Psoas muscle (tissue), 8 donors: ENCODE measurements around the gene DAZL. TPM values are rescaled to one million over a fixed set of nuclear protein-coding genes. Genes with fewer than 3 reads are reported as not detected.

Experiments
- ATAC-seq, 4 donors: fragments of 200-7000 bp; cut with Tn5 transposase; one replicate each; pipeline ENCODE4 v1.9.1; 2020; ENCODE audit warnings: moderate library complexity in 3 of 4, mild to moderate bottlenecking in 2 of 4
- DNase-seq, 2 donors: peaks; one replicate each; pipeline ENCODE4 v3.0.0-alpha.2; 2020
- H3K27ac ChIP-seq: fragments of 200-600 bp; one replicate; pipeline ENCODE4 v1.8.0; 2022
- H3K27me3 ChIP-seq, 3 donors: fragments of 200-600 bp in 1 of 3; one replicate each; pipeline versions ENCODE4 v1.6.1 to v1.8.0; 2013 to 2022; ENCODE audit warnings: low read length in 2 of 3, mild to moderate bottlenecking in 2 of 3, moderate library complexity in 1 of 3; ENCODE audit not compliant: insufficient read depth in 3 of 3
- H3K36me3 ChIP-seq, 2 donors: fragments of 200-600 bp in 1 of 2; one replicate each; pipeline versions ENCODE4 v1.6.1 to v1.8.0; 2013 to 2022; ENCODE audit warnings: low read depth in 1 of 2, mild to moderate bottlenecking in 1 of 2, moderate library complexity in 1 of 2; ENCODE audit not compliant: insufficient read depth in 1 of 2
- H3K4me1 ChIP-seq: fragments of 200-600 bp; one replicate; pipeline ENCODE4 v1.8.0; 2022
- H3K4me3 ChIP-seq: fragments of 200-600 bp; one replicate; pipeline ENCODE4 v1.8.0; 2022; ENCODE audit warnings: mild to moderate bottlenecking
- H3K9me3 ChIP-seq: fragments of 200-600 bp; one replicate; pipeline ENCODE4 v1.8.0; 2022
- WGBS, 3 donors: extraction: QIAGEN DNeasy Blood & Tissue Kit; methylation state at CpG; one replicate each; pipeline versions ENCODE4 v1.1.6 to v1.1.7; 2013; 5-methylcytosine and 5-hydroxymethylcytosine counted together
- intact Hi-C, 2 donors: fragments of 100-400 bp; cut with DNase I; formaldehyde crosslinking; loops; one replicate each; pipeline versions ENCODE4 v1.11.0 to v1.14.2; 2022
- polyA plus RNA-seq, 3 donors: library from polyadenylated mRNA; stranded (reverse); fragments of 200-250 nt; gene quantifications; one replicate each; pipeline ENCODE4 v1.2.3, GENCODE V29; 2013
- total RNA-seq, 4 donors: library from RNA; stranded (reverse); fragmentation: NEBNext Ultra II Directional in 2 of 4; extraction: Animal tissue kit (Norgen Biotek cat#: 25700) in 2 of 4; gene quantifications; one replicate each; pipeline versions ENCODE4 v1.2.1 to v1.2.4, GENCODE V29; 2021 to 2023
- TF ChIP-seq, protein P1 (sequence below): fragments of 200-600 bp; IDR thresholded peaks from one replicate; pipeline ENCODE4 v1.8.0; 2022; ENCODE audit warnings: antibody characterized with exemption
- donor health status: healthy with polysubstance abuse.
- donor health status: DM: no; HTN: no; CAD: no; lungs with moderate emphysema.
- donor health status: Bipolar disorder and iron deficiency.
- donor health status: healthy.
- donor health status: DM: yes; HTN: yes; CAD: no.
- donor health status: DM: no; HTN: no; CAD: no.
- donor health status: DM: no; HTN: no; CAD: no.
- donor health status: DM: yes; HTN: yes; CAD: no.

The DAZL gene
- total and polyA plus RNA-seq, 7 donors: not detected

DNA sequence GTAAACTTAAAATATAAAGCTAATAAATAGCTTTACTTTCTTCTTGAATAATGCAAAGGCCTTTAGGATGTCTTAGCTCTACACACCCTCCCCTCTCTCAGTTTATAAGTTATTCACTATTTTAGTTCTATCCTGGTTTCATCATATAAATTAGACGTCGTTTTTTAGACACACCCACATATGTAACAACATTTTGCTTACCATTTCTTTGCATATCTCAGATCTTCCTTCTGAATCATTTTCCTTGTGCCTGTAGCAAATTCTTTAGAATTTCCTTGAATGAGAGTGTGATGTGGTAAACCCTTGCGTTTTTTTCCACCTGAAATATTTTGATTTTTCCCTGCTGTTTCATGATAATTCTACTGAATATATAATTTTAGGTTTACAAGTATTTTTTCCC lies 2.5 kb upstream of the DAZL start:
- H3K4me3 ChIP-seq: no peak overlapping the region
- no peak for DNase-seq
- ATAC-seq: no peak
- H3K27me3 ChIP-seq: no peaks in the 10 kb centered on the region
- H3K4me1 ChIP-seq: no peaks in the 10 kb centered on the region
- H3K27ac ChIP-seq: no peak overlapping the region
- H3K36me3 ChIP-seq: no peaks in the 10 kb centered on the region
- no peaks in the 10 kb centered on the region for H3K9me3 ChIP-seq
- TF ChIP-seq, protein P1, sequence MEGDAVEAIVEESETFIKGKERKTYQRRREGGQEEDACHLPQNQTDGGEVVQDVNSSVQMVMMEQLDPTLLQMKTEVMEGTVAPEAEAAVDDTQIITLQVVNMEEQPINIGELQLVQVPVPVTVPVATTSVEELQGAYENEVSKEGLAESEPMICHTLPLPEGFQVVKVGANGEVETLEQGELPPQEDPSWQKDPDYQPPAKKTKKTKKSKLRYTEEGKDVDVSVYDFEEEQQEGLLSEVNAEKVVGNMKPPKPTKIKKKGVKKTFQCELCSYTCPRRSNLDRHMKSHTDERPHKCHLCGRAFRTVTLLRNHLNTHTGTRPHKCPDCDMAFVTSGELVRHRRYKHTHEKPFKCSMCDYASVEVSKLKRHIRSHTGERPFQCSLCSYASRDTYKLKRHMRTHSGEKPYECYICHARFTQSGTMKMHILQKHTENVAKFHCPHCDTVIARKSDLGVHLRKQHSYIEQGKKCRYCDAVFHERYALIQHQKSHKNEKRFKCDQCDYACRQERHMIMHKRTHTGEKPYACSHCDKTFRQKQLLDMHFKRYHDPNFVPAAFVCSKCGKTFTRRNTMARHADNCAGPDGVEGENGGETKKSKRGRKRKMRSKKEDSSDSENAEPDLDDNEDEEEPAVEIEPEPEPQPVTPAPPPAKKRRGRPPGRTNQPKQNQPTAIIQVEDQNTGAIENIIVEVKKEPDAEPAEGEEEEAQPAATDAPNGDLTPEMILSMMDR: no peak
- intact Hi-C loops: loop anchor here in 1 of 2 donors (10.0 kb wide), 2 partner anchors 237 to 537 kb away; no protein-coding TSS in a partner anchor
- WGBS, 3 donors: 59 to 70% (median 61%) methylated on average over 3 of the region's 3 CpGs

DNA sequence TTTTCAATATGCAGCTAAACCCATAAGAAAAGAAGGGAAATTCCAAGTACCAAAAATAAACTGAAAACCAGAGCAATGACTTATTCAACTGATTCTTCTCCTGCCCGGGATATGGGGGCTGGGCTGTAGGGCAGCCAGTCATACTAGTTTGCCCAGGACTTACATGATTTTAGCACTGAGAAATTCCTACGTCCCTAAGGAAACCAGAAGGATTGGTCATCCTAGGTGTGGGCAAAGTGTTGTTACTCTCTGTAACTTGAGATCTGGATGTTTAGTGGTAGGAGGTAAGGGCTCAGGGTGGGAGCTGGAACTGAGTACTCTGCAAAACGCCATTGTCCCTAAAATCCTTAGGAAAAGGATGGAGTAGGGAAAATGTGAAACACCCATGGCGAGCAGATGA lies 1.2 kb upstream of the DAZL start:
- WGBS, 3 donors: 76 to 85% (median 78%) methylated on average over 4 of the region's 4 CpGs
- TF ChIP-seq, protein P1: no peak
- Histone ChIP-seq H3K27me3 (no peaks in the 10 kb centered on the region), H3K4me3 (no peak overlapping the region), H3K27ac (no peak overlapping the region), H3K4me1 (peaks cover 4% of the 10 kb centered on the region), H3K36me3 (no peaks in the 10 kb centered on the region), H3K9me3 (no peaks in the 10 kb centered on the region)
- intact Hi-C loops: loop anchor here in 1 of 2 donors (10.0 kb wide), 2 partner anchors 238 to 538 kb away; no protein-coding TSS in a partner anchor
- ATAC-seq (no peak), DNase-seq (no peak)

DNA sequence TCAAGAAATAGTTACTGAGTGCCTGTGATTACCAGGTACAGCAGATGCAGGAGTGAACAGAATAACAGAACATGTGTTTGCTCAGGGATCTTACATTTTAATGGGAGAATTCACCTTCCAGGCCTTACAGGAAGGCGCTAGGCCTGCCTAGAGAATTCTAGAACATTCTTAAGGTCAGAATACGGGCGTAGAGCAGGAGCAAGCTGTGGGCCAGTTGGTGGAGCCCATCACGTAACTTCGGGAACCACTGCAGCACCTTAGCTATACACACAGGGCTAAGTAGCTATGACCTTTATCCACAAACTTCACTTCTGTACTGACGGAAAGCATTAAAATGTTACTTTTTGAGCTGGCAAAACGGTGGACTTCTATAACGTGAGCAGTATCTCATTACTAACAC lies 743 bp upstream of the DAZL start:
- Histone ChIP-seq H3K9me3 (no peaks in the 10 kb centered on the region), H3K4me1 (peaks cover 4% of the 10 kb centered on the region), H3K36me3 (no peaks in the 10 kb centered on the region), H3K27me3 (no peaks in the 10 kb centered on the region), H3K4me3 (no peak overlapping the region), H3K27ac (no peak overlapping the region)
- intact Hi-C loops: loop anchor here in 1 of 2 donors (10.0 kb wide), 2 partner anchors 239 to 539 kb away; no protein-coding TSS in a partner anchor
- DNase-seq: no peak
- 87 to 92% (median 89%) methylated on average over 8 of the region's 8 CpGs for WGBS, 3 donors
- ATAC-seq: no peak
- TF ChIP-seq, protein P1: no peak

DNA sequence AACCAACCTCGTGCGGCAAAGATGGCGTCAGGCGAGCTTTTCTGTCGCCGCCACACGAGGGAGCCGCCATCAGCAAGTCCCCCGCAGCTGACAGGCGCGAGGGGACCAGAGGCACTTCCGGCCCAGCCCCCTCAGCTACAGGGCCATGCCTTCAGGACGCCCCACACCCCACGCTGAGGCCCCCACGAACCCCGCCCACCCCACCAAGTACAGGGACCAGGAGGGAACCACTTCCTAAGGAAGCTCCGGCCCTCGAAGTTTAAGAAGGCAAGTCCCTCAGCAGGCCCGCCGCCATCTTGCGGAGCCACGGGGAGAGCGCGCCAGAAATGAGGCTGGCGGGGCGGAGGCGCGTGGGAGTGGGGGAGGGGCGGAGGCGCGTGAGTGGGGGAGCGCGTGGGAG lies 790 bp downstream of the DAZL start:
- H3K4me3 ChIP-seq: no peak overlapping the region
- H3K27ac ChIP-seq: no peak overlapping the region
- TF ChIP-seq, protein P1: no peak
- H3K9me3 ChIP-seq: no peaks in the 10 kb centered on the region
- DNase-seq (peak in 1 of 2 donors; percentile 35), ATAC-seq (no peak)
- H3K36me3 ChIP-seq: no peaks in the 10 kb centered on the region
- intact Hi-C loops: loop anchor here (5.0 to 10.0 kb wide), 4 partner anchors 240 to 628 kb away; partner anchors contain the start of gene PLCL2 (in 1 of the 2)
- 97 to 98% (median 98%) methylated on average over 26 to 33 of the region's 33 CpGs for WGBS, 3 donors
- peaks cover 4% of the 10 kb centered on the region for H3K4me1 ChIP-seq
- H3K27me3 ChIP-seq: no peaks in the 10 kb centered on the region

DNA sequence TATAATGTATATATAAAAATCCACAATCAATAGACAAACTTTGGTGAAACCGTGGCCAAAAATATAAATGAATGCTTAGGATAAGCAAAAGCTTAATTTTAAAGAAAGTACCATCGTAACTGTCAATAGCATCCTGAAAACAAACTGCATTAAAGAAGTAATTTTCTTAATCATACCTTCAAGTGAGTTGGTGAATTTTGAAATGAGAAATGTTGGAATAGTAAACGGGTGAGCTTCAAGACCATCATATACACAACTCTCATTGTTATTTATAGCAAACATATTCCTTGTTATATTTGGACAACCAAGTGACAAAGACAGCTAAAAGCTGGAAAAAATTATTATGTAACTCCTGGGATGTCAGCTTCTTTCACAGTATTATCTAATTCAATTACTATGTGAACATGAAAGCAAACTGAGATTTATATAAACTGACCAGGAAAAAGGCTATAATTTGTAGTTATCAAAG lies 3.7 kb downstream of the DAZL start:
- ATAC-seq (peak in 1 of 4 donors; percentile 19), DNase-seq (no peak)
- Histone ChIP-seq H3K4me1 (peaks cover 4% of the 10 kb centered on the region), H3K27ac (no peak overlapping the region), H3K27me3 (no peaks in the 10 kb centered on the region), H3K9me3 (no peaks in the 10 kb centered on the region), H3K4me3 (peak overlapping the region; percentile 19), H3K36me3 (no peaks in the 10 kb centered on the region)
- WGBS, 3 donors: 24 to 29% (median 25%) methylated on average over 3 of the region's 3 CpGs
- intact Hi-C loops: loop anchor here (1.0 to 10.0 kb wide), 6 partner anchors 243 to 633 kb away; partner anchors contain the start of gene PLCL2 (in 1 of the 2)
- TF ChIP-seq, protein P1: no peak
